ENCODE measurements around the gene SDK1.

SDK1 gene

DNA sequence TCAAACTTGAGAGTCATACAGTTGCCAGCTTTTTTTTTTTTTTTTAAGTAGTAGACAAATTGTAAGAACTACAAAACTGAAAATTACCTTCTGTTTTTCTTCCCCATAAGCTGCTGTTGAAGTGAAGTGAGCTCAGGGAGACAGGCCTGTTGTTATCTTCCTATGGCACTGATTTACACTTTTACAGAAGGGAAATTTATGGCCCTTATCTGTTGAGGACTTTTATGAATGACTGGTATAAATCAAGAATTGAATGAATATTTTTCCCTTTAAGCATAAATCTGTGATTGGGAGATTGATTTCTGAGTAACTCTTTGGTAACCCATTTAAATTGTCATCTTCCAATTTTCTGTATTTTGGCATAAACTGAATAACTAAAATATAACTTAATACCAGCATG, 124.0 kb downstream of the SDK1 start:
- no peak for DNase-seq

GRCh38 chr7:3426064-3426463, 125.0 kb downstream of the SDK1 start:
- DNase-seq, result no peak

- no peak for DNase-seq
These were observed 126.9 kb downstream of the SDK1 start for GRCh38 chr7:3427957-3428356.

- no peak for DNase-seq
These were observed 128.9 kb downstream of the SDK1 start for GRCh38 chr7:3429981-3430380.

DNA sequence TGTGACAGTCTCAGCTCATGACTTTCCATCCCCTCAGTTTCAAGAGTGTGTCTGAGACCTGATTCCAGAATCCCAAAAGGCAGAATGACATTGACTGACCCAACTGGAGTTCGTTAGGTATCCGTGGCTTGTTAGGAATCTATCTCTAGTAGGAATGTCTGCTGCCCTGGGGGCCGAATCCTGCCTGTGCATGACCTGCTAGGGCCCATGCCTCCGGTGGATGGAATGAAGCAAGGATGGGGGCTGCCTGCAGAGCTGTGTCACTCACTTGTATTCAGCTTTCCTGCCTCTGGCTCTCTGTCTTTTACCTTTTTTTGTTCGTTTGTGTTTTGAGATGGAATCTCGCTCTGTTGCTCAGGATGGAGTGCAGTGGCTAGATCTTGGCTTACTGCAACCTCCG, 129.5 kb downstream of the SDK1 start:
- DNase-seq, result no peak

DNA sequence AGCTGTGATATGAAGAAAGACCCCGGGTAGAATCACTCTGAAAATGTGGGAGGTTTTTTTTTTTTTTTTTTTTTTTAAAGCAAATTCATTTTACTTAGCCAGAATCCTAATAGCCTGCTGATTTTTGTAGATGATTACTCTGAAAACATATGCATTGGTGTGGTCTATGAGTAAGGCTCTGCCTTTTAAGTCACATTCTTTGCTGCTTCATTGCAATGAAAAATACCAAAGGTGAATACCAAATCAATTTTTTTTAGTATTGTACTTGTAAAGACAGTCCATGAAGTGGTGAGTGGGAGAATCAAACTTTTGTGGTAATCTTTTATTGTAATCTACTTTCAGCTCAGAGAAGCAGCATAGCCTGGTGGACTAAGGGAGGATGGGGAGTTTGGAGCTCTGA, 130.3 kb downstream of the SDK1 start:
- no peak for DNase-seq

DNA sequence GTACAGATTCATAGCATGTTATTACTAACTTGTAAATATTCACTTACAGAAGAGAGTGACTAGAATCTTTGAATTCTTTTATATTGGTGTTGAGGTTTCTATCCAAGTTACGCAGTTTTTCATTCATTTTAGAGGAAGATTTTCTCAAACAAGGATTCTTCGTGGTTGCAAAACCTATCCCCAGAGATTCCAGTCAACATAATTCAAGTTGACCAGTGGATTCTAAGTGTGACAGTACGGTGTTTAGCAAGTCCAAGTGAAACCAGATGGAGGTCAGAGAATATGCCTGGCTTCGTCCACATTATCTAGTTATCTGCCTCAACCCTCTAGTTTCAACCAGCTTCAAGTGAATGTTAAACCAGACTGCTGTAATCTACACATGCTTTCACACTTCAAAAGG, 131.9 kb downstream of the SDK1 start:
- DNase-seq, result no peak

- no peak for DNase-seq
These were observed 133.6 kb downstream of the SDK1 start for GRCh38 chr7:3434611-3435010.

DNA sequence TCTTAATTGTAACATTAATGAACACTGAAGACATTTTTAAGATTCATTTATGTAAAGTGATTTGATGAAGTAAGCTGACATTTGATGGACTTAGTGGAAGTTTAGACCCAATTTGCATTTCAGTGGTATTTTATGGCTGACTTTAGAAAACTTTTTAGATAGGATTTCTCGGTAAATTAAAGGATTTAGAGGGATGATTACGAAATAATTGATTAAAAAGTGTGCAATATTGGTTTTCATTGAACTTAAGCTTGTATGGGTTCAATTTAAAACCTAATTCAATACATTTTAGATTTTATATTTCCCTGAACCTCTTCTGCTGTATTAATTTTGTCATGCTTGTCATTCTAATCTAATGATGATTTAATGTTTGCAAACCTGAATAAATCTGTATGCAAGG, 135.1 kb downstream of the SDK1 start:
- no peak for DNase-seq

DNA sequence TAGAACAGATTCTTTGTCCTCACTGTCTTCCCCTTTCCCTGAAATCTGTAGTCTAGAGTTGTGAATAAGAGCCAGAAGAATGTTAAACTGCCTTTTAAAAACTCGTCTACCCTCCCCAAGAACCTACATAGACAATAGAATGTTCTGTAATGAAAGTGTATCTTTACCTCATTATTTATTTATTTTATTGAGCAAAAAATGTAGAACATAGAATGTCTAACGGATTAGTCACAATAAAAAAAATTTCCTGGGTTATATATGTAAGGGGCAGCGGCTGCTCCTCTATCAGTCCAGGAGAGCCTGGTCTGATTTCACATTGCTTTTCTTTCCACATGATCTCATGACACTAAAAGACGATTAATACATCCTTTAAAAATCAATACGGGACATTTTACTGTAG, 135.7 kb downstream of the SDK1 start:
- DNase-seq, result no peak

GRCh38 chr7:3437467-3437866, 136.4 kb downstream of the SDK1 start:
- no peak for DNase-seq

DNA sequence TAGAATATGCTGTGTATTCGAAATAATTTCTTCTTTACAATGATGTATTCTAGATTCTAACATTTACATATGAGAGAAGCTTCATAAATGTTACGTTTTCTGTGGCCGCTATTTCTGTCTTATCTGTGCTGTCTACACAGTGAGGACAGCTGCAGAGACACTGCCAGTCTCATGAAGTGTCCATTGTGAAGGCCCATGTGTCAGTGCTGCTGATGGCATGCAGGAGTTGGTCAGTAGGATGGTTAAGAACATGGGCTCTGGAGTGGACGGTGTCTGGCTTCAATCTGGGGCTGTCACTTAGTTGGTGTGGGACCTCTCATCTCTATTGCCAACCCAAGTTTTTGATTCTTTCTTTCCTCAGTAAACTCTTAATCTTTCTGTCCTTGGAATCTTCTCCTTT, 137.3 kb downstream of the SDK1 start:
- no peak for DNase-seq

GRCh38 chr7:3439333-3440030, 138.4 kb downstream of the SDK1 start:
- no peak for DNase-seq

GRCh38 chr7:3440509-3440908, 139.5 kb downstream of the SDK1 start:
- no peak for DNase-seq

- DNase-seq, result no peak
These were observed 142.7 kb downstream of the SDK1 start for GRCh38 chr7:3443716-3444115.

DNA sequence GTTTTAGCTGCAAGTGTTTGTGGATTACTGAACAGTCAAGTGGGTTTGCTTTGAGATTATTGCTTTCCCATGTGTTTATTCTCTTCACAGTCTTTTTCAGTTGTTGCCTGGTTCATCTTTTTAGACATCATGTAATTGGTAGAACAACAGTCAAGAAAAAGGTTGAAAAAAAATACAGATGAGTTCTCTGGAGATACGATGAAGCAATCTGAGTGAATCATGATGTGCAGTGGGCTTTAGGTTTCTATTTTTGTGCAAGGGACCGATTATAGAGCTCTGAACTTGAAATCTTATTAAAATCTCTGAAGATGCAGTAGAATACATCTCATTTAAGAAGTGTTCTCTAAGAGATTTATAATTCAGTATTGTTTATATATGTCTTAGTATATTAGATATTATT, 145.7 kb downstream of the SDK1 start:
- DNase-seq, result no peak

DNA sequence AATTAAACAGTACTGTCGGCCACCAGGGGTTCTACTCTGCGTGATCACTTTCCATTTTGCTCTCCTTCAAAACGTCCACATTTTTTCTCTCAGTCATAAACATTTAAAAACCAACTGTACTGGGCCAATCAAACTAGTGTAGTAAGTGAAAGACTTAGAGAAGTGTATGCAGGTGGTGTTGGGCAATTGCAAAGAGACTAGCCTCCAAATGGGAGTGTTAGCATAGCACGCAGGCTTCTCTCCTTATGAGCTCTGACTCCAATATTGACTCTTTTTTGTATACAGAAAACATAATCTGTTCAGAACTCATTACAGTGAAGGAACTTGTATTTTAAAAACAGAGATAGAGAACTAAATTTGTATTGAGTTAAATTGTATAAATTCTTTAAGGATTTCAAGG, 150.6 kb downstream of the SDK1 start:
- DNase-seq, result no peak

GRCh38 chr7:3453398-3453797, 152.3 kb downstream of the SDK1 start:
- no peak for DNase-seq

DNA sequence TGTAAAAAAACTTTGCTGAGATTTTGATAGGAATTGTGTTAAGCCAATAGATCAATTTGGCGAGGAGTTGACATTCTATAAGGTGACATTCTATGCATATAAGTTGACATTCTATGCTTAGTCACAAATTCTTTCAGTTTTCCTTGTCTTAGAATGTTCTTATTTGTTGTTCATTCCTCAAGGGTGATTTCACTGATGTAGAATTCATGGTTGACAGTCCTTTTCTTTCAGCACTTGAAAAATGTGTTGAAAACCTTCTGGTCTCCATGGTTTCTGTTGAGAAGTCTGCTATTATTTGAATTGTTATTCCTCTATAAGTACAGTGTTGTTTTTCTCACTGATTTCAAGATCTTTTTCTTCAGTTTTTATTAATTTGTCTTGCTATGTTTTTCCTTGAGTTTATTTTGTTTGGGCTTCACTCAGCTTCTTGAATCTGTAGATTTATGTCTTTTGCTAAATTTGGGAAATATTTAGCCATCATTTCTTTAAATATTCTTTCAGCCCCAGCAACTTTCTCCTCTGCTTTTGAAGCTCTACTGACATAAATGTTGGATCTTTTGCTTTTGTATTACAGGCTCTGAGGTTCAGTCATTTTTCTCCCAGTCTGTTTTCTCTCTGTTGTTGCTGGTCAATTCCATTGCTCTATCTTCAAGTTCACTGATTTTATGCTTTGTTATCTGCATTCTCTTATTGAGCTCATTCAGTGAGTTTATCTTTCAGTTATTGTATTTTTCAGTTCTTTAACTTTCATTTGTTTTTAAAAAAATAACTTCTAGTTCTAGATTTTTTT, 154.9 kb downstream of the SDK1 start:
- DNase-seq, result no peak

DNA sequence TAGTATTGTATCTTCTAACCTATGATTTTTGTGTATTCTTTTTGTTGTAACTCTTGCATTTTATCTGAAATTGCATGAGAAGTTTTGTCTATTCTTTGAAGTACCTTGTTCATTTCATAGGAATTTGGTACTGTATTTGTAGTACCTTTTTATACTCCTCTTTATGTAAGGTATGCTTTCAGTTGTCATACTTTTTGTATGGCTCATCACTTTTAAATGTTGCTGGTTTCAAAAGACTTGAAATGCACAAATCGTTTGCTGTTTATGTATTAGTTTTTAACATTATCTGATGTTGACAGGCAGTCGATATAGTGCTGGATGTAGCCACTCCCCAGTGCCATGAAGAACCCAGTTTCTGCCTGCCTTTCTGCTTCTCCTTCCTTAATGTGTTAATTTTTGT, 158.1 kb downstream of the SDK1 start:
- DNase-seq, result no peak

DNA sequence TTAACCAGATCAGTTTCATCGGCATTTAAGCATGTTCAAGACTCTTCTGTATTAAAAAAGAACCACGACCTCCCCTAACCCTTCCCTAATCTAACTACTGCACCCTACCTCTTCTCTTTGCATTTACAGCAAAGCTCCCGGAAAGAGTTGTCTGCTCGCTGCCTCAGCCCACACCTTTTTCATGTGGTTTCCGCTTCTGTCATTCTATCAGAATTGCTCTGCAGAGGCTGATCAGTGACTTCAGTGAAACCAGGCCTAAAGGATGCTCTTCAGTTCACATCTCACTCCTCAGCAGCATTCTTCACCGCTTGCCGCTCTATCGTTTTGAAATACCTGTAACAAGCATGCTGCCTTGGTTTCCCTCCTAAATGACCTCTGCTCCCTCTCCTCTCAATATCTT, 160.9 kb downstream of the SDK1 start:
- DNase-seq, result no peak

DNA sequence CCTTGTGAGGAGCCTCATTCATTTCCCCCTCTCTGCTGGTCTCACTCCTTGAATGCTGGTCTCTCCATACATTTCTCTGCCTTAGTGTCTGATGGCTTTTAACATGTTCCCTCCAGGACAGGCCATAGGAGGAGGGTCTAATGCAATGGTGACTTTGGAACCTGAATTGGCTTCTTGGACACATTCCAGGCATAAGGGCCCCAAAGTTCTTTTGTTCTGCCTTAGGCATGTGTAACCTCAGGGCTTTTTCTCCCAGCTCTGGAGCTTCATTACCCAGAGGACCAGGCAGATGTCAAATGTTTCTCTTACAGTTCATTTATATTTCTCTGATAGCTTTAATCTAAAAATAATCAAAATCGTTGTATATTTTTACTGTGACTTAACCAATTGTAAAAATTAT, 162.6 kb downstream of the SDK1 start:
- DNase-seq, result no peak

DNA sequence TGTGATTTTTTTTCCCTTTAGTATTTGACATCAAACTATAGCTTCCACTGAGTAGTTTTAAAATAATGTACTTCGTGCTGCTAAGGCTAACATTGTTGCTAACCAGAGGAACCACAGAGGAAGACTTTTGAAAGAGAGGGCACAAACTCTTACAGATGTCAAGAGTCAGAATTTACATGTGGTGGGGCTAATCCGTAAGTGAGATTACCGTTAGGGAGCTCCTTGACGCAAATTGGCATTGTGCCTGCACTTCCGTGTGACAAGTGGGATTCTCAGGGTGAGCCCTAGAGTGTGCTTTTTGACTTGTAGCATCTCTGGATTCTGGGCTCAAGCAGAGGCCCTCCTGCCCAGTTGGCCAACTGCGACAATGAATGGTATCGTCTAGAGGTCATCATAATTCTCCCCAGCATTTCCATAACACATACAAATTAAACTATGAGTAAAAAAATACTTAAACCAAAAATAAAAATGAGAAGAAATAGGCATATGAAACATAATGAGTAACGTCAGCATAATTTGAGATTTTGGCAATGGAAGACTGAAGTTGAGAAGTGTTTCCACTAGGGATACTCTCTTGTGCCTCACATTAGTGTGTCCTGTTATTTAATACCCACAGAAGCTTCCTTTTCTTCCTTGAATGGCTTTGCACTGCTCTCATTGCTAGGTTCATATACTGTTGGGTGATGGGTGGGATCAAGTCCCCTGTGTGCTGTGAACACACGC, 164.0 kb downstream of the SDK1 start:
- DNase-seq, result no peak

DNA sequence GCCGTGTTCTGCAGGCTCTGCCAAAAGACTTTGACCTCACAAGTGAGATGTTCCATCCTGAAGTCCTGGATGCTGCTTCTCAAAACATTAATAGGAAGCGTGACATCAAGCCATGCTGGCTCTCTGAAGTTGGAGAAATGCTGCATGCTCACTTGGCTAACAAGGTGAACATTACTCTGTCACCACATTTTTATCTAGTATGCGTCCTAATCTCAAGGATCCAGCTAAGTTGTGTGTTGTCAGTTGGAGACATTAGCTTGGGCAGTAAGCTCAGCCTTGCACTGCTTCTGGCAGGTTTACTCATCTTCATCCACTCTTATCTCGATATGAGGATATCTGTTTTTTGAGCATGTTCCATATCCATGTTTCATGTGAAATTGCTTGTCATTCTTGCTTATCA, 165.2 kb downstream of the SDK1 start:
- DNase-seq, result no peak

Data from inflammatory macrophage treated with lipopolysaccharide for 1 hour (primary cell).